IMR-90 (cell line): ENCODE data around the gene PFKP.

Source experiments
- BHLHE40 ChIP-seq: fragments of 150-350 bp; IDR thresholded peaks from 2 replicates; pipeline ENCODE4 v1.6.1; 2016; ENCODE audit warnings: mild to moderate bottlenecking, low read depth, low read length
- ELK1 ChIP-seq: fragments of 150-350 bp; IDR thresholded peaks from 2 replicates; pipeline ENCODE4 v1.6.1; 2016; ENCODE audit warnings: low read depth, mild to moderate bottlenecking, low read length, moderate library complexity, borderline replicate concordance
- MAZ ChIP-seq: IDR thresholded peaks from 2 replicates; pipeline ENCODE4 v1.6.1; 2012; ENCODE audit warnings: low read depth, mild to moderate bottlenecking, low read length, improper control_type of control experiment, moderate library complexity, borderline replicate concordance
- MXI1 ChIP-seq: IDR thresholded peaks from 2 replicates; pipeline ENCODE4 v1.6.1; 2012; ENCODE audit warnings: low read depth, mild to moderate bottlenecking, low read length, moderate library complexity, borderline replicate concordance
- POLR2A ChIP-seq: IDR thresholded peaks from 2 replicates; pipeline ENCODE4 v1.6.1; 2012; ENCODE audit warnings: mild to moderate bottlenecking, low read depth, low read length
- SMC3 ChIP-seq: fragments of 150-350 bp; IDR thresholded peaks from 2 replicates; pipeline ENCODE4 v1.6.1; 2016; ENCODE audit warnings: low read depth, mild to moderate bottlenecking, antibody characterized with exemption, low read length, moderate library complexity
- TF ChIP-seq, protein P1 (sequence below): conservative IDR thresholded peaks from 2 replicates; pipeline ENCODE4 v1.5.1; 2012; ENCODE audit warnings: mild to moderate bottlenecking, low read depth, low read length, improper control_type of control experiment
- TF ChIP-seq, protein P2 (sequence below): fragments of 150-350 bp; IDR thresholded peaks from 2 replicates; pipeline ENCODE4 v1.6.1; 2017; ENCODE audit warnings: mild to moderate bottlenecking, antibody characterized with exemption, low read length, low read depth

DNA sequence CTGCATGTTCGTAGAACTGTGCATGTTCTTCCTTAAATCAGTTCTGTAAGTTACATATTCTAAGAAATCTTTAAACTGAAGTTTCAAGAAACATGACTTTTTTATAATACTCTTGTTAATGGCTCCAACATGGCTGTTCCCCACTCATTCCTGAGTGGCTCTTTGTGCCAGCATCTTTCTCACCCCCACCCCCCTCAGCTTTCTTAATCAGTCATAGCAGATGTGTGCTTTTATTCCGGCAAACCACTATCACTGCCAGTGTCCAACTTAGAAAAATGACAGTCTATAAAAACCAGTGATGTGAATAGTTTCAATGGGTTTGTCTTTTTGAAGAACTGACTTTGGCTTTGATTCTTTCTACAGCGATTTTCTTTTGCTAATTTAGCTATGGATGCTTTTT lies 67.7 kb downstream of the PFKP start:
- TF ChIP-seq, protein P1, sequence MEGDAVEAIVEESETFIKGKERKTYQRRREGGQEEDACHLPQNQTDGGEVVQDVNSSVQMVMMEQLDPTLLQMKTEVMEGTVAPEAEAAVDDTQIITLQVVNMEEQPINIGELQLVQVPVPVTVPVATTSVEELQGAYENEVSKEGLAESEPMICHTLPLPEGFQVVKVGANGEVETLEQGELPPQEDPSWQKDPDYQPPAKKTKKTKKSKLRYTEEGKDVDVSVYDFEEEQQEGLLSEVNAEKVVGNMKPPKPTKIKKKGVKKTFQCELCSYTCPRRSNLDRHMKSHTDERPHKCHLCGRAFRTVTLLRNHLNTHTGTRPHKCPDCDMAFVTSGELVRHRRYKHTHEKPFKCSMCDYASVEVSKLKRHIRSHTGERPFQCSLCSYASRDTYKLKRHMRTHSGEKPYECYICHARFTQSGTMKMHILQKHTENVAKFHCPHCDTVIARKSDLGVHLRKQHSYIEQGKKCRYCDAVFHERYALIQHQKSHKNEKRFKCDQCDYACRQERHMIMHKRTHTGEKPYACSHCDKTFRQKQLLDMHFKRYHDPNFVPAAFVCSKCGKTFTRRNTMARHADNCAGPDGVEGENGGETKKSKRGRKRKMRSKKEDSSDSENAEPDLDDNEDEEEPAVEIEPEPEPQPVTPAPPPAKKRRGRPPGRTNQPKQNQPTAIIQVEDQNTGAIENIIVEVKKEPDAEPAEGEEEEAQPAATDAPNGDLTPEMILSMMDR, result no peak
- TF ChIP-seq ELK1 (no peak), MXI1 (no peak), POLR2A (no peak), SMC3 (no peak), MAZ (no peak), BHLHE40 (no peak)
- TF ChIP-seq, protein P2, sequence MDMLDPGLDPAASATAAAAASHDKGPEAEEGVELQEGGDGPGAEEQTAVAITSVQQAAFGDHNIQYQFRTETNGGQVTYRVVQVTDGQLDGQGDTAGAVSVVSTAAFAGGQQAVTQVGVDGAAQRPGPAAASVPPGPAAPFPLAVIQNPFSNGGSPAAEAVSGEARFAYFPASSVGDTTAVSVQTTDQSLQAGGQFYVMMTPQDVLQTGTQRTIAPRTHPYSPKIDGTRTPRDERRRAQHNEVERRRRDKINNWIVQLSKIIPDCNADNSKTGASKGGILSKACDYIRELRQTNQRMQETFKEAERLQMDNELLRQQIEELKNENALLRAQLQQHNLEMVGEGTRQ, result no peak
